HG02884 (cell line): Measurements from ENCODE around the gene CADM2.
"Not testable (repeated sequence)": the region's sequence is repeated elsewhere in the genome, so short reads cannot be mapped to it uniquely, and the experiment has no call there.

ENCODE experiments used
- ATAC-seq: cut with Tn5 transposase; IDR thresholded peaks from one replicate; pipeline ENCODE4 v1.9.1; 2021; ENCODE audit warnings: mild to moderate bottlenecking, moderate library complexity; ENCODE audit not compliant: unreplicated experiment

CADM2 gene

DNA sequence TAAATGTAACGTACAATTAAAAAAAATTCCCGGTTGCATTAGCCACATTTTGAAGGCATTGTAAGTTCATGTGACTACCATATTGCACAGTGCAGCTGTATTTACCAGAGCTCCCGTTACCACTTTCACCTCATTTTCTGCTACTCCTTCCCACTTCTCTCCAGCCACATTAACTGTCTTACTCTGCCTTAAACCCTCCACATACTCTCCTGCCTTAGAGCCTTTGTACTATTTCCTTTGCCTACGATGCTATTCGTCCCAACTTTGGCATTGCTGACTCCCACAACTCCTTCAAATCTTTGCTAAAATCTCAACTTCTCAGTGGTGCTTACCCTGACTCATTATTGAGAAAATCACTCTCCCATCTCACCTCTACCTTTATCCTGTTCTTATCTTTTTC lies 115.2 kb downstream of the CADM2 start:
- no peak for ATAC-seq

DNA sequence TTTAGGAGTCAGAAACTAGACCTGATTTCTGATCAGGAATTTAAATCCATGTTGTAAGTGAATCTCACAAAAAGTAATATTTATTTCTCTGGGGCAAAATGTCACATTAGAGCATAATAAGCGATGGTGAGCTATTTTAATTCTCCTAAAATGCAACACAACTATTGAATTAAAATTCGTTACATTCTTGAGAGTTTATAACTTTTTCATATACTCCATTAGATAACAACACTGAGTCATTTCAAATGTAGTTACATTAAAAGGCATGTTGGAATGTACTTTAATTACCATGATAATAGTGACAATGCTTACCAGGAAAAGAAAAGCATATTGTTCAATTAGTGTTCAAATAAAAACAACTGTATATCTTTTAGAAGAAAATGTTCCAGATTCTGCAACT lies 116.9 kb downstream of the CADM2 start:
- no peak for ATAC-seq

DNA sequence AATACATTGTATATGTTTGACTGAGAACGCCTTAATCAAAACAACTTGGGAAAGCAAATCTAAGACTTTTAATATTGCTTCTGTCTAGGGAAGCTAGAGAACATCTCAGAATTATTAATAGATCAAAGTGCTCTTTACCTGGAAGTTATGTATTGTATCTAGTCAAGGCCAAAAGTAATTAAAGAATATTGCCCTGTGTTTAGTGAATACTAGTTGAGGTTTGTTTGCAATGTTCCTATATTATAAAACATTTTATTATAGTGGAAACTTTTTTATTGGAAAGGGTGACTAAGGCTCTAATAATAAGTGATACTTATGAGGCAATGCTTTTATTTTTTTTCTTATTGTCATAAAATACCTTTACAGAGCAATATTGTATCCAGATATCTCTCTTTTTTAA lies 118.2 kb downstream of the CADM2 start:
- no peak for ATAC-seq

DNA sequence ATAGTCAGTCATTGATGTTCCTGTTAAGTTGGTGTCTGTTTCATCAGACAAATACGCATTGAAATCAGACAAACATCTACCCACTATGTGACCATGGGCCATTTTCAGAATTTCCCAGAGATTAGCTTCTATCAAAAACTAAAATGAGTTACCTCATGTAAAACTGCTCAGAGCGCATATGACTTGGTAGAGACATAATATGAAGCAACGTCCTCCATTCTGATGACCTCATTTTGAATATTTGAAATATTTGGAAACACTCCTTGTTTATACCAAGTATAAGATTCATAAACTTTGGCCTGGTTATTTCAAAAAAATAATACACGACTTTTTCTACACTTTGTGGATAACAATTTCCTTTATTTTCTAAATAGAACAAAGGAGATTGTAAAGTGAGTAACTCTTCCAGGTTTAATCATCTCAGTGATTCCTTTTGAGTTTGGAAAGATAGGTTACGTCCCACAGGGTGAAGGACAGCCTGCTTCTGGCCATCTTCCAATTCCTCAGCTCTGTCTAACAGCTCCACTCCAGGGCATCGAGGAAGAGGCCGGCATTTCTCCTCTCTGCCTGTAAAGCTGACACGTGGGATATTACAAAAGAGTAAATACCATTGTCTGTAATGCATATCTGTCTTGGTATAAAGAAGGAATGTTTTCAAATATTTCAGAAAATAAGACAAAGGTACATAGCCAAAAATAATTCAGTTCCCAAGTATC lies 122.6 kb downstream of the CADM2 start:
- ATAC-seq = no peak

DNA sequence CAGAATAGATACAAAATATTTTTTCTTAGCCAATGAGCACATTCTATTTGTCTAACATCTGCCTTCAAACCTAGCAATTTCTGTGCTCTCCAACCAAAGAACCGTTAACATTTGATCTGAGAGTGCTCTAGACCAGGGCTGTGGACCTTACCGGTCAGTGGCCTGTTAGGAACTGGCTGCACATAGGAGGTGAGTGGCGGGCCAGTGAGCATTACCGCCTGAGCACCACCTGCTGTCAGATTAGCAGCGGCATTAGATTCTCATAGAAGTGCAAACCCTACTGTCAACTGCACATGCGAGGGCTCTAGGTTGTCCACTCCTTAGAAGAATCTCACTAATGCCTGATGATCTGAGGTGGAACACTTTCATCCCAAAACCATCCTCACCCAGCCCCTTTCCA lies 131.7 kb downstream of the CADM2 start:
- no peak for ATAC-seq

DNA sequence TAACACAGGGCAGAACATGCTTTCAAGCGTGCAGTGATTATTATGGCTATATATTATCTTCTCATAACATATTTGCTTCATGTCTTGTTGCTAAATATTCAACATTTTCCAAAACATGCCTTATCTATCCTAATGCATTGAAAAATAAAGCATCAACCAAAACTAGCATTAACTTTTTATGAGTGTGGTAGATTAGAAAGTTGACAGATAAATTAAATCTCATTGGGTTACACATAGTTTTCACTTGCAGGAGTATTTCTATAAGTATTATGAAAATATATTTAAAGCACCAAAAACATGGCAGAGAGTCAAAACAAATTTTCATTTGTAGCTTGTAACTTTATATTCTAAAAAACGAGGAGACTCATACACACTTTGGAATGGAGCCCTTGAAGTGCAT lies 141.5 kb downstream of the CADM2 start:
- ATAC-seq = no peak

DNA sequence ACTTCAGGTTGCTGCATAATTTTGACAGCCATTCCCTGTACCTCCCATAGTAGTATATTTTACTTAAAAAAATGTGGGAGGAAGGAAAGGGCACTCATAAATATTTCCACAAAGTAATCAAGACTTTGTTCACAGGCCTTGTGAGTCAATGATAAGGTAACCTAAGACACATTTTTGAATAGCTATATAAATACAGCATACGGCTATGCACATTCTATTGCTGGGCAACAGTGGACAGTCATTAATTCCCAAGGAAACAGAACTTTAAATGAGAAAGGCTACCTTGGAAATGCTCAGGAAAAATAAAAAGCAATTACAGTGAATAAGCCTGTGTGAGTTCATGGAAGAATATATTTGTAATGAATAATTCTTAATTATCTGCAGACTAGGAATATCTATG lies 144.0 kb downstream of the CADM2 start:
- no peak for ATAC-seq

DNA sequence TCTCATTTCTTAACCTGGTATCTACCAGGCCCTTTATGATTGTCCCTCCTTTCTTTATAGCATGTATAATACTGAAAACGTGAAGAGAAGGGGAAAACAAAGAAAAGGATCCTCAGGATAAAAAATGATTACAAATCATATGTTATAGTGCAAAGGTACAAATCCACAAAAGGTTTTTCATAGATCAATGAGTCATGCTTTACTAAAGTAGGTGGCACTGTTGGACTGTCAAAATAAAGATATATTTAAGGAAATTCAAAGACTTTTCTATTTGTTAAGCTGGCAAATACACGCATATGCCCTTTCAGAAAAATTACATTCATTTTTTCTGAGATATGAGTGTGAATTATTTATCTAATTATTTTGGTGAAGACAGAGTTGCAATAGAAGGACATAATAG lies 151.6 kb downstream of the CADM2 start:
- ATAC-seq = no peak

DNA sequence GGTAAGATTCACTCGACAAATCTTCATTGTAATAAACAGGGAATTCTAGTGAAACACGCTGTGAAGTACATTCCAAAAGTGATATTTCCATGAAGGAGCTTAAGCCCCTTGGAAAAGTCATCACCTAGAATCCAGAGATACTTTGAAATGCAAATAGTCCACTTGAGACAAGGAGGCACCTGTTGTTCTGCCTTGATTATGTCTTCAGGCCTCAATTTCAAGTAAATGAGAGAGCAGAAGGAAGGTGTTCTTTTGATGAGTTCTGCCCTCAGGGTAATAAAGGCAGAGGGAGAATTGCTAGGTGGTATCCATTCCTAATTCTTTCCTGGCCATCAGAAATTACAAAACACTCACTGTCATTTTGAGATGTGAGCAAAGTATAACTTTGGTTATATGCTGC lies 162.1 kb downstream of the CADM2 start:
- ATAC-seq = no peak

DNA sequence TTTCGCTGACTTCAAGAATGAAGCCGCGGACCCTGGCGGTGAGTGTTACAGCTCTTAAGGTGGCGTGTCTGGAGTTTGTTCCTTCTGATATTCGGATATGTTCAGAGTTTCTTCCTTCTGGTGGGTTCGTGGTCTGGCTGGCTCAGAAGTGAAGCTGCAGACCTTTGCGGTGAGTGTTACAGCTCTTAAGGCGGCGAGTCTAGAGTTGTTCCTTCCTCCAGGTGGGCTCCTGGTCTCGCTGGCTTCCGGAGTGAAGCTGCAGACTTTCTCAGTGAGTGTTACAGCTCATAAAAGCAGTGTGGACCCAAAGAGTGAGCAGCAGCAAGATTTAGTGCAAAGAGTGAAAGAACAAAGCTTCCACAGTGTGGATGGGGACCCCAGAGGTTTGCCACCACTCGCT lies 174.1 kb downstream of the CADM2 start:
- not testable (repeated sequence) for ATAC-seq

DNA sequence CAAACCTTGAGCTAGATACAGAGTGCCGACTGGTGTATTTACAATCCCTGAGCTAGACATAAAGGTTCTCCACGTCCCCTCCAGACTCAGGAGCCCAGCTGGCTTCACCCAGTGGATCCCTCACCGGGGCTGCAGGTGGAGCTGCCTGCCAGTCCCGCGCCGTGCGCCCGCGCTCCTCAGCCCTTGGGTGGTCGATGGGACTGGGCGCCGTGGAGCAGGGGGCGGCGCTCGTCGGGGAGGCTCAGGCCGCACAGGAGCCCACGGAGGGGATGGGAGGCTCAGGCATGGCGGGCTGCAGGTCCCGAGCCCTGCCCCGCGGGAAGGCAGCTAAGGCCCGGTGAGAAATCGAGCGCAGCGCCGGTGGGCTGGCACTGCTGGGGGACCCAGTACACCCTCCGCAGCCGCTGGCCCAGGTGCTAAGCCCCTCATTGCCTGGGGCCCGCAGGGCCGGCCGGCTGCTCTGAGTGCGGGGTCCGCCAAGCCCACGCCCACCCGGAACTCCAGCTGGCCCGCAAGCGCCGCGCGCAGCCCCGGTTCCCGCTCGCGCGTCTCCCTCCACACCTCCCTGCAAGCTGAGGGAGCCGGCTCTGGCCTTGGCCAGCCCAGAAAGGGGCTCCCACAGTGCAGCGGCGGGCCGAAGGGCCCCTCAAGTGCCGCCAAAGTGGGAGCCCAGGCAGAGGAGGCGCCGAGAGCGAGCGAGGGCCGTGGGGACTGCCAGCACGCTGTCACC lies 175.1 kb downstream of the CADM2 start:
- not testable (repeated sequence) for ATAC-seq

DNA sequence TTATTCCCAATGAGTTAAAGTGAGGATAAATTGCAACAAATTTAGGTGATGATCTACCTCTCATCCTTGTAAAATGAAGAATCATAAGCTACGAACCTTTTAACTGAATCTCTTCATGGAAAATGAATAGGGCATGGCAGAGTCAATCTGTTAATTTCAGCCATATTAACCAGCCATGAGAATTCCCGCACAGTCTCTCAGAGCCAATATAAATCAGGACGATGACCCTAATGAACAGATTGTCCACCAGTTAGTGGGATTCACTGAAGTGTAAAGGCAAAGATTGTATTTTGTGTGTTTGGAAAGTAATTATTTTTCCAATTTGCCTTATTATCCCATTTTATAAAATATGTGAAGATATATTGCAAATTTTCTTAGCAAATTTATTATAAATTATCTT lies 183.8 kb downstream of the CADM2 start:
- no peak for ATAC-seq

DNA sequence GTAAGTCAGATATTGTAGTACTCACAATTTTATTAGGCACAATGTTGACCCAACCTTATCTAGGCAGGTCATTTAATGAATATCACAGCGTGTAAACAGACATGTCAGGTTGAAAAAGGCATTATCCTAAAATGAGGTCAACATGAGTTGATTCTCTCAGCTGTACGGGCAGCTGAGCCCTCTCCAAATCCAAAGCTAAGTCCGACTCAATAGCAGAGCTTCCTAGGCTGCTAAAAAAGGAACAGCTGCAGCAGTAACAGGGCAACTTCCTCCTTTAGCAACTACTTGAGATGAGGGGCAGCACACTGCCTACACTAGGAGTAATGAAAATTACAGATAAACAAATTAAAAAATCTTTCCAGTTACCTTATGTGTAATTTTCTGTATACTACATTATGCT lies 189.2 kb downstream of the CADM2 start:
- ATAC-seq = no peak

DNA sequence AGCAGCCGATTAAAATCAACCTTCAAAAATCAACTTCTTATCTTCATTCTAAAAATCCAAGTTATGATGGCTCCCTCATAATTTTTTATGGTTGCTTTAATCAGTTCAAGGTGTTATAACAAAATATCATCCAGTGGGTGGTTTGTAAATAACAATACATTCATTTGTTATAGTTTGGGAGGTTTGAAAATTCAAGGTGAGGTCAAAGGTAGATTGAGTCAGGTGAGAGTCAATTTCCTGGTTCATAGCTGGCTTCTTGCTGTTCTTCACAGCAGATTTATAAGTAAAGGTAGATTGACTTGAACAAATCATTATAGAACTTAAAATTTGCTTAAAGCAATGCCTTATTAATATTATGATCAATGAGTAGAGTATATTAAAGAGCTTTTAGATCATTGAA lies 192.8 kb downstream of the CADM2 start:
- no peak for ATAC-seq

DNA sequence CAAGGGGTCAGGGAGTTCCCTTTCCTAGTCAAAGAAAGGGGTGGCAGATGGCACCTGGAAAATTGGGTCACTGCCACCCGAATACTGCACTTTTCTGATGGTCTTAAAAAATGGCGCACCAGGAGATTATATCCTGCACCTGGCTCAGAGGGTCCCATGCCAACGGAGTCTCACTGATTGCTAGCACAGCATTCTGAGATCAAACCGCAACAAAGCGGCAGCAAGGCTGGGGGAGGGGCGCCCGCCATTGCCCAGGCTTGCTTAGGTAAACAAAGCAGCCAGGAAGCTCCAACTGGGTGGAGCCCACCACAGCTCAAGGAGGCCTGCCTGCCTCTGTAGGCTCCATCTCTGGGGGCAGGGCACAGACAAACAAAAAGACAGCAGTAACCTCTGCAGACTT lies 194.5 kb downstream of the CADM2 start:
- not testable (repeated sequence) for ATAC-seq

DNA sequence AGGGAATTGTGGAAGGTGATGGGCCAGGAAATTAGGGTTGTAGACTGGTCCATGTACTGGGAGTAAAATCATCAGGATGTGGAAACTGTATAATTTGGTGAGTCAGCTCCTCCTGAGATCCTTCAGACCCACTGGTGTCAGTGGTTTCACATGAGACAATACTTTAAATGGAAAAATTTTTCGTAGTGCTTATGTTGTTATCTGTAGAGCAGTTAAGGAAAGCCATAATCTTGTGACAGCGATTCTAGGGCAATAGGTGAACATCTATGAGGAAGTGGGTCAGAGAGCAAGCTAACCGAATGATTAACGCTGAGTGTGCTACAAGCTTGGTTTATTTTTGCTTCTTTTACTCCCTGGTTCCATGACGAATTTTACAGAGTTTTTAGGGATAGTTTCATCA lies 200.6 kb downstream of the CADM2 start:
- no peak for ATAC-seq

DNA sequence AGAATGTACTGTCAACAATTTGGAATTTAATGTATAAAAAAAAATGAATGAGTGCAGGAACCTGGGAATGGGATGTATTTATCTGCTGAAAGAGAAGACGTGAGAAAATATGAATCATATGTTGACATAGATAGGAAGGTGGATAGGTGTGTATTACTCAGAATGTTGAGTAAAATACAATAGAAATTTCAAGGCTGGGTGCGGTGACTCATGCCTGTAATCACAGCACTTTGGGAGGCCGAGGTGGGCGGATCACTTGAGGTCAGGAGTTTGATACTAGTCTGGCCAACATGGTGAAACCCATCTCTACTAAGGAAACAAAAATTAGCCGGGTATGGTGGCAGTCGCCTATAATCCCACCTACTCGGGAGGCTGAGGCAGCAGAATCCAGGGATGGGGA lies 202.8 kb downstream of the CADM2 start:
- ATAC-seq = no peak

DNA sequence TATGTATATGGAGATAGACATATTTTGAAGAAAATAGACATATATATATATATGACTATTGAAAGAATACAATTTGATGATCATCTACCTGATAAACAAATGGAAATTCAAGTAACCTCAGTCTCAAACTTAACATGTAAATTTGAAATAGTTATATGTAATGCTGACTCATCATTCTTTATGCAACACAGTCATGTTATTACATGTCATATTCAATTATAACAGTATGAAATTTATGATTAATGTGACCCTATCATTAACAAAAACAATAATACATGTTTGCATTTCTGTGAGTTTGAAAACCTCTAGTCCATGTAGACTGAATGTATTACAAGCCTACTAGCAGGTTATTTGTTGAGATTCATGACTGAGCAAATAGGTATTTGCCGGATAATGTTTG lies 204.1 kb downstream of the CADM2 start:
- ATAC-seq = no peak

DNA sequence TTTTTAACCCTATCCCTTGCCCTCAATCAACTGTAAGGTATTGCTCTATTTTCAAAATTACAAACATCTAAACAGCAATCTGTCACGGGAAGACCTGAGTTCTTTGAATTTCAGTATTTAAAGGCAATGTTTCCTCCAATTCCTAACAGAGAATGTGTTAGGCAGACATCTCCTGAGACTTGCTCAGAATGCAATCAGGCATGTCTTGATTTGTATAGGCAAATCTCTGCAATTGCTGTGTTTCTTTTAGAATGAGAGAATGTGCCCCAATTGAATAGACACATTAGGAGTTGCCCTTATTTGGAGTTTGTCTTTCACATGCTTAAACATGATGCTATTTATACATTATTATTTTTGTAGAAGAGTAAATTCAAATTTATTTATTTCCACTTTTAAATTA lies 205.6 kb downstream of the CADM2 start:
- ATAC-seq = no peak

DNA sequence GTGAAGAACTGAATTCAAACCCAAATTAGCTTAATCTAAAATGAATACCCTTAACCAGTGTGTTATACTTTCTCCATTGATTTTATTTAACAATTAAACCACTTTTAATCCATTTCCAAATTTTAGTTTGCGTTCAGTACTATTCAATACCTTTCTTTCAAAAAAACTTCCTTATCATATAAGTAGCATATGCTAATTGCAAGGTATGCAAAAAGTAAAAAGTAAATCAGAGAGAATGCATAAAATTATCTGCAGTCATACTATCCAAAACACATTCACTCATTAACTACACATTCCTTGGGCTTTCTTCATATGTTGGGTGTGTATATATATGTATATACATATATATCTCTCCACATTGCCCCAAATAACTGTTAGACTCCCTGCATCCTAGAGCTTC lies 208.8 kb downstream of the CADM2 start:
- no peak for ATAC-seq

DNA sequence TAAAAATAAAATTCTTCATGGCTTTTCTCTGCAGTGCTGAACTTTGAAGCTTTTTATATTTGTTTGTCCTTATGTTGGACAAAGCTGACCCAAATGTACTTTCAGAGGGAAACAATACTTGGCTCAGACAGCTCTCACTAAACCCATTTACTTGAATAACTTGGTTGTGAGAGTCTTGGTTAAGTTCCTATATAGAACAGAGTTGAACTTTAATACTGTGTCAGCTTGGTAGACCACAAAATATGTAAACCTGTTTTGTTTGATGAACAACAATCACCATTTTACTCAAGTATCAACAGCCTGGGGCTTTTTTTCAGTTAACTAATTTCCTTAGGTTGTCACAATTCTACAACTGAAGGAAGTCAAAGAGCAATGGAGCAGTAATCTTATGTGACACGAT lies 211.9 kb downstream of the CADM2 start:
- no peak for ATAC-seq

DNA sequence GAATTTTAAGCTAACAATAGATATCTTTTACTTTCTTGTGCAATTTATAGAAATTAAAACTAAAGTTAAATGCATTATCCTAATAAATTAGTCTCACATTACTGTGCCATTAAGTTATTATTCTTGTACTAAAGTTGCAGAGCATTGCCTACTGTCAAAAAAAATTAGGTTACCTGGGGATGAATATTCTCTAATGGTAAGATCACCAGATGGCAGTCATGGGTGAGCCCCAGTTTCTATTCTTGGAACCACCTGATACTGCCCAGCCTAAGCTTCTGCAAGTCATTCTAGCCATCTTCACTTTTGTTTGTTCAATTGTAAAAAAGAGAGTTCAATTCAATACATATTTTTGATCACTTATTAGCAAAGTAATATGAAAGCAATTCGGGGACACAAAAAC lies 213.2 kb downstream of the CADM2 start:
- ATAC-seq = no peak

DNA sequence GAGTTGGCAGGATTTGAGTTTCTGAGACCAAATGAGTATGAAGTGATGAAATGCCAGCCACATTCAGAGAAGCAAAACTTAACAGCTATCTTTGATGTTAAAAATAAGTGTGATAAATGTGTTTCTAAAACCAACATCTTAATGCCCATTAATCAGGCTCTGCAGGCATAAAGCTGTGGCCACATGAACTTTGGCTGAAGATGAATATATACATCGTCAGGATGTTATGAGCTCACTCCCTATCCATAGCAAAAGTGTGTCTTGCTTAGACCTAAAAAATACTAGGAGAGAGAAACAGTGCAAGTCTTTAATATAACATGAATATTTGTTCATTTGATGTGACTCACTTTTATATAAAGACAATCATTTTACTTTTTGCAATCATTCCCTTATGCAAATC lies 218.0 kb downstream of the CADM2 start:
- no peak for ATAC-seq
